Coronary artery (tissue), 2 donors: ENCODE measurements around the gene COL2A1.
A peak's percentile ranks its signal among the peaks of the same experiment; 100 is the strongest.

Experiments
- DNase-seq: peaks from one replicate; pipeline ENCODE4 v3.0.0-alpha.2; 2017; ENCODE audit warnings: low spot score
- H3K27ac ChIP-seq, 2 donors: fragments of 200-600 bp; sonication (generic); one replicate each; pipeline ENCODE4 v1.5.1; 2016 to 2019
- H3K4me3 ChIP-seq: fragments of 200-600 bp; sonication (generic); 2 replicates; pipeline ENCODE4 v1.5.1; 2016; ENCODE audit warnings: mild to moderate bottlenecking, moderate library complexity
- CTCF ChIP-seq: fragments of 200-600 bp; sonication (generic); IDR thresholded peaks from one replicate; pipeline ENCODE4 v1.5.1; 2019; ENCODE audit warnings: antibody characterized with exemption

The COL2A1 gene

GRCh38 chr12:47972895-47973294 is 31.4 kb downstream of the COL2A1 start:
- no peak for TF ChIP-seq CTCF
- Histone ChIP-seq H3K27ac (no peak overlapping the region), H3K4me3 (no peak overlapping the region)
- no peak for DNase-seq

- Histone ChIP-seq H3K4me3 (no peak overlapping the region), H3K27ac (no peak overlapping the region)
- no peak for TF ChIP-seq CTCF
- DNase-seq: no peak
Observed at GRCh38 chr12:47970843-47971242, 33.4 kb downstream of the COL2A1 start.

- no peak for TF ChIP-seq CTCF
- H3K4me3 ChIP-seq: no peak overlapping the region
- H3K27ac ChIP-seq: no peak overlapping the region
- DNase-seq: no peak
Observed at GRCh38 chr12:47969845-47970244, 34.4 kb downstream of the COL2A1 start.

GRCh38 chr12:47967461-47968321 is 36.6 kb downstream of the COL2A1 start:
- DNase-seq: no peak
- TF ChIP-seq CTCF: no peak
- no peak overlapping the region for H3K4me3 ChIP-seq
- peak overlapping the region in 1 of 2 donors; percentile 46 for H3K27ac ChIP-seq

GRCh38 chr12:47965581-47965980 is 38.7 kb downstream of the COL2A1 start:
- H3K27ac ChIP-seq: no peak overlapping the region
- no peak overlapping the region for H3K4me3 ChIP-seq
- no peak for DNase-seq
- TF ChIP-seq CTCF: no peak

GRCh38 chr12:47964106-47964728 is 40.1 kb downstream of the COL2A1 start:
- no peak for TF ChIP-seq CTCF
- Histone ChIP-seq H3K27ac (peak overlapping the region; percentile 70 to 78), H3K4me3 (peak overlapping the region; percentile 98)
- no peak for DNase-seq
